Lower lobe of right lung (tissue), 2 donors: ENCODE results near the gene ADNP2. TPM values are rescaled to one million over a fixed set of nuclear protein-coding genes. Genes with fewer than 3 reads are reported as not detected.

Experiments
- ATAC-seq, 2 donors: fragments of 200-7000 bp; cut with Tn5 transposase; one replicate each; pipeline ENCODE4 v1.9.1; 2020 to 2022; ENCODE audit warnings: mild to moderate bottlenecking in 2 of 2, moderate library complexity in 2 of 2
- DNase-seq: peaks from one replicate; pipeline ENCODE4 v3.0.0-alpha.2; 2020
- H3K27ac ChIP-seq: fragments of 200-600 bp; one replicate; pipeline ENCODE4 v1.8.0; 2022
- H3K27me3 ChIP-seq: fragments of 200-600 bp; one replicate; pipeline ENCODE4 v1.8.0; 2022; ENCODE audit warnings: low read depth
- H3K36me3 ChIP-seq: fragments of 200-600 bp; one replicate; pipeline ENCODE4 v1.8.0; 2022; ENCODE audit warnings: mild to moderate bottlenecking
- H3K4me1 ChIP-seq: fragments of 200-600 bp; one replicate; pipeline ENCODE4 v1.8.0; 2022
- H3K4me3 ChIP-seq: fragments of 200-600 bp; one replicate; pipeline ENCODE4 v1.8.0; 2022; ENCODE audit warnings: mild to moderate bottlenecking
- H3K9me3 ChIP-seq: fragments of 200-600 bp; one replicate; pipeline ENCODE4 v1.8.0; 2022
- CTCF ChIP-seq: fragments of 200-600 bp; IDR thresholded peaks from one replicate; pipeline ENCODE4 v1.8.0; 2022; ENCODE audit warnings: antibody characterized with exemption, mild to moderate bottlenecking
- intact Hi-C: fragments of 100-400 bp; cut with DNase I; formaldehyde crosslinking; loops from one replicate; pipeline ENCODE4 v1.11.0; 2022
- total RNA-seq: library from RNA; stranded (reverse); fragmentation: NEBNext Ultra II Directional; extraction: Animal tissue kit (Norgen Biotek cat#: 25700); gene quantifications from one replicate; pipeline ENCODE4 v1.2.1, GENCODE V29; 2021
- donor health status: DM: no; HTN: yes; CAD: no; lungs with severe emphysema.

ADNP2 gene
- total RNA-seq, 1 donor from 2014 or later: 16.5 TPM

DNA sequence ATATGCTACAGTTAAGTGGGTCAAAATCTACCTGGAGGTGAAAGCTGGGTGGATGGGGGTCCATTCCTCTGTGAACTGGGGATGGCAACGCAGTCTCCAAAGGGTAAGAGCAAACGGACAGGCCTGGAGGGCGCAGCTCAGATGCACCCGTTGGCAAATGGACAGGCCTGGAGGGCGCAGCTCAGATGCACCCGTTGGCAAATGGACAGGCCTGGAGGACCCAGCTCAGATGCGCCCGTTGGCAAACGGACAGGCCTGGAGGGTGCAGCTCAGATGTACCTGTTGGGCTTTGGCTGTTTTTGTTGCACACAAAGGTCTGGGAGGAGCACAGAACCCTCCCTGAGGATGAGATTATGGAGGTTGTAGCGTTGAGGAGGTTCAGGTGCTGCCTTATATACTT lies 41.2 kb upstream of the ADNP2 start:
- no peak overlapping the region for H3K4me3 ChIP-seq
- no peaks in the 10 kb centered on the region for H3K36me3 ChIP-seq
- no peak for TF ChIP-seq CTCF
- DNase-seq (no peak), ATAC-seq (no peak)
- no peaks in the 10 kb centered on the region for H3K27me3 ChIP-seq
- H3K9me3 ChIP-seq: no peaks in the 10 kb centered on the region
- intact Hi-C loops: no loop called here
- H3K4me1 ChIP-seq: no peaks in the 10 kb centered on the region
- H3K27ac ChIP-seq: no peak overlapping the region

DNA sequence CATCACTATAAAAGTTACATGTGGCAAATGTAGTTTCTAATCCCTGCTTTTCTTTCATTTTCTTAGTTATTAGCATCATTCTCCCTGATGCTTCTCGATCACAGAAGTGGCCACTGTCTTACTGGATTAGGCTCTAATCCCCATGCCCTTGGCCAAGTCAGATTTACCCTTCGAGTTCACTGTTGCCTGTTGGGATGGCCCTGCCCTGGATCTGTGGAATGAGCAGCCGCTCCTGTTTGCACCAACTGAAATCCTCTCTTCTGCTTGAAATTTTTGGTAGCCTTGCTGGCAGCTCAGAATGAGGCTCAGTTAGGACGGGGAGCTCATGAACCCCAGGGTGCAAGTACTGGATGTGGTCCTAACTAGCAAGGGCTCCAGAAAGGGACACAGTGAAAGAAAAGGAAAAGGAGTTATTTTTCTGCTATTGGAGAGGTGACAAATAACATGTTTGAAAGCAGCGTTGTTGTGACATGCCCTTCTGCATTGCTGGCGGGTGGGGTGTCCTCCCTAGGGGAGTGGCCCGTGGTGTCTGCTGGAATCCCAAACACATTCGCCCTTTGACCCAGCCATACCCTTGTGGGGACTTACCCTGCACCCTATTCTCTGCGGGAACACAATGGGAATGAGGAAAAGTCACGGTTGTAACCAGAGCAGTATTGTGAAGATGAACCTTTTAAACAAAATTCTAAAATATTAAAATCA lies 40.3 kb upstream of the ADNP2 start:
- no peaks in the 10 kb centered on the region for H3K27me3 ChIP-seq
- DNase-seq: no peak
- ATAC-seq: no peak

GRCh38 chr18:80070825-80071224 lies 38.2 kb upstream of the ADNP2 start:
- intact Hi-C loops: no loop called here
- ATAC-seq: no peak
- Histone ChIP-seq H3K4me3 (no peak overlapping the region), H3K4me1 (no peaks in the 10 kb centered on the region), H3K36me3 (no peaks in the 10 kb centered on the region), H3K9me3 (no peaks in the 10 kb centered on the region), H3K27me3 (no peaks in the 10 kb centered on the region), H3K27ac (no peak overlapping the region)
- no peak for TF ChIP-seq CTCF
- DNase-seq: no peak

More for the DNA sequence above, 40.3 kb upstream of the ADNP2 start:
- intact Hi-C loops: no loop called here
- no peak for TF ChIP-seq CTCF
- H3K9me3 ChIP-seq: no peaks in the 10 kb centered on the region
- no peak overlapping the region for H3K4me3 ChIP-seq
- no peaks in the 10 kb centered on the region for H3K4me1 ChIP-seq
- no peak overlapping the region for H3K27ac ChIP-seq
- no peaks in the 10 kb centered on the region for H3K36me3 ChIP-seq

DNA sequence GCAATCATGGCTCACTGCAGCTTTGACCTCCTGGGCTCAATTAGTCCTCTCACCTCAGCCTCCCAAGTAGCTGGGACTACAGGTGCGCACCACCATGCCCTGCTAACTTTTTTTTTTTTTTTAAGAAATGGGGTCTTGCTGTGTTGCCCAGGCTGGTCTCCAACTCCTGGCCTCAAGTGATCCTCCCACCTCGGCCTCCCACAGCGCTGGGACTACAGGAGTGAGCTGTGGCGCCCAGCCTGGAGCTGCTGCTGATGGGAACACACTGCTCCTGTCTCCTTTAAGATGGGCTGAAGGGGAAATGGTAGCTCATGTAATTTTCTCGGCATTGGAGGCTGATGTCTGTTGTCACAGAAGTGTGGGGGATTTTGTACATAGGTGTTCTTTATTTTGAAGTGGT lies 34.9 kb upstream of the ADNP2 start:
- no peaks in the 10 kb centered on the region for H3K36me3 ChIP-seq
- no peaks in the 10 kb centered on the region for H3K27me3 ChIP-seq
- no peak overlapping the region for H3K4me3 ChIP-seq
- H3K9me3 ChIP-seq: no peaks in the 10 kb centered on the region
- ATAC-seq (no peak), DNase-seq (no peak)
- no peak for TF ChIP-seq CTCF
- H3K4me1 ChIP-seq: no peaks in the 10 kb centered on the region
- no peak overlapping the region for H3K27ac ChIP-seq
- intact Hi-C loops: no loop called here

DNA sequence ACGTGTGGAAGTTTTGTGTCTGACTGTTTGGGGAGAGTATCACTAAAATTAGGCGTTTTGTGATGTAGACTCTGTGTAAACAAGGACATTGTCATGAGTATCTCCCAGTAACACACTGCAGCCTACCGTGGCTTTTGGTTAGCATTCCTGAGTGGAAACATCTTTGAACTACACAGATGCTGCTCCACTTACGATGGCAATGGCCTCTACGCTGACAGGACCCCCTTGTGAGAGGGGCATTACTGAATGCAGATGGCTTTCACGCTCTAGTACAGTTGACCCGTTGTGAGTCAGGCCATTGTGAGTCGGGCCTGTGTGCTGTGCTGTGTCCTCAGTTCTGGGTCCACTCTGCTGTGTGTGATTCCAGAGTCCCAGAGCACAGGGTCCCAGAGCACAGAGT lies 34.4 kb upstream of the ADNP2 start:
- H3K4me1 ChIP-seq: no peaks in the 10 kb centered on the region
- intact Hi-C loops: no loop called here
- TF ChIP-seq CTCF: no peak
- no peak overlapping the region for H3K4me3 ChIP-seq
- no peak overlapping the region for H3K27ac ChIP-seq
- no peaks in the 10 kb centered on the region for H3K9me3 ChIP-seq
- H3K27me3 ChIP-seq: no peaks in the 10 kb centered on the region
- ATAC-seq (no peak), DNase-seq (no peak)
- H3K36me3 ChIP-seq: no peaks in the 10 kb centered on the region

GRCh38 chr18:80075940-80076339 lies 33.1 kb upstream of the ADNP2 start:
- ATAC-seq: no peak
- H3K9me3 ChIP-seq: no peaks in the 10 kb centered on the region
- intact Hi-C loops: no loop called here
- no peaks in the 10 kb centered on the region for H3K4me1 ChIP-seq
- no peak for TF ChIP-seq CTCF
- H3K27me3 ChIP-seq: no peaks in the 10 kb centered on the region
- H3K36me3 ChIP-seq: no peaks in the 10 kb centered on the region
- H3K27ac ChIP-seq: no peak overlapping the region
- no peak for DNase-seq
- H3K4me3 ChIP-seq: no peak overlapping the region
